ENCODE data around the gene ARL2. TPM values are rescaled to one million over a fixed set of nuclear protein-coding genes. Genes with fewer than 3 reads are reported as not detected.

ARL2 gene
- total RNA-seq, 1 experiment from 2014 or later: 103 TPM

- CTCF ChIA-PET: no interaction called here
- no peak overlapping the region for H3K4me3 ChIP-seq (ENCODE audit: low read depth, low read length)
- Mint-ChIP-seq H3K36me3 (ENCODE audit: insufficient read depth, unreplicated experiment) (peaks cover 21% of the 10 kb centered on the region), H3K27me3 (ENCODE audit: insufficient read depth, unreplicated experiment) (no peaks in the 10 kb centered on the region), H3K4me1 (ENCODE audit: low read depth, unreplicated experiment) (no peaks in the 10 kb centered on the region), H3K27ac (ENCODE audit: unreplicated experiment) (no peak overlapping the region), H3K9me3 (ENCODE audit: unreplicated experiment) (no peaks in the 10 kb centered on the region), H3K4me3 (ENCODE audit: unreplicated experiment) (no peak overlapping the region)
- no peaks in the 10 kb centered on the region for H3K9me3 ChIP-seq
- BruUV-seq (replicated peaks): no TSS peak
- TF ChIP-seq, protein P1, sequence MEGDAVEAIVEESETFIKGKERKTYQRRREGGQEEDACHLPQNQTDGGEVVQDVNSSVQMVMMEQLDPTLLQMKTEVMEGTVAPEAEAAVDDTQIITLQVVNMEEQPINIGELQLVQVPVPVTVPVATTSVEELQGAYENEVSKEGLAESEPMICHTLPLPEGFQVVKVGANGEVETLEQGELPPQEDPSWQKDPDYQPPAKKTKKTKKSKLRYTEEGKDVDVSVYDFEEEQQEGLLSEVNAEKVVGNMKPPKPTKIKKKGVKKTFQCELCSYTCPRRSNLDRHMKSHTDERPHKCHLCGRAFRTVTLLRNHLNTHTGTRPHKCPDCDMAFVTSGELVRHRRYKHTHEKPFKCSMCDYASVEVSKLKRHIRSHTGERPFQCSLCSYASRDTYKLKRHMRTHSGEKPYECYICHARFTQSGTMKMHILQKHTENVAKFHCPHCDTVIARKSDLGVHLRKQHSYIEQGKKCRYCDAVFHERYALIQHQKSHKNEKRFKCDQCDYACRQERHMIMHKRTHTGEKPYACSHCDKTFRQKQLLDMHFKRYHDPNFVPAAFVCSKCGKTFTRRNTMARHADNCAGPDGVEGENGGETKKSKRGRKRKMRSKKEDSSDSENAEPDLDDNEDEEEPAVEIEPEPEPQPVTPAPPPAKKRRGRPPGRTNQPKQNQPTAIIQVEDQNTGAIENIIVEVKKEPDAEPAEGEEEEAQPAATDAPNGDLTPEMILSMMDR (IDR thresholded peaks at IDR 0.05; ENCODE audit: insufficient read depth in 1 of 2, low read depth in 1 of 2, low read length in 1 of 2, severe bottlenecking in 1 of 2, unreplicated experiment in 1 of 2): no peak
- peaks cover 7% of the 10 kb centered on the region for H3K36me3 ChIP-seq (ENCODE audit: control insufficient read depth, insufficient read depth, low read length)
- no peaks in the 10 kb centered on the region for H3K27me3 ChIP-seq (replicated peaks; ENCODE audit: control insufficient read depth, insufficient read depth, low read length)
- POLR2A ChIA-PET: no interaction called here
- intact Hi-C loops (cut with micrococcal nuclease; ENCODE audit: unreplicated experiment): no loop called here
- 0 out of 2 replicates have a peak, but pooled peaks cover 3% of the 10 kb centered on the region for H3K4me1 ChIP-seq
- no peak for DNase-seq
Observed at GRCh38 chr11:65047581-65048422, 33.8 kb downstream of the ARL2 start.

- Mint-ChIP-seq H3K36me3 (ENCODE audit: insufficient read depth, unreplicated experiment) (peaks cover 9% of the 10 kb centered on the region), H3K4me3 (ENCODE audit: unreplicated experiment) (no peak overlapping the region), H3K27ac (ENCODE audit: unreplicated experiment) (no peak overlapping the region), H3K4me1 (ENCODE audit: low read depth, unreplicated experiment) (no peaks in the 10 kb centered on the region), H3K9me3 (ENCODE audit: unreplicated experiment) (no peaks in the 10 kb centered on the region), H3K27me3 (ENCODE audit: insufficient read depth, unreplicated experiment) (peaks cover 3% of the 10 kb centered on the region)
- Histone ChIP-seq H3K4me3 (ENCODE audit: low read depth, low read length) (no peak overlapping the region), H3K36me3 (ENCODE audit: control insufficient read depth, insufficient read depth, low read length) (no peaks in the 10 kb centered on the region), H3K4me1 (no peaks in the 10 kb centered on the region), H3K9me3 (no peaks in the 10 kb centered on the region), H3K27me3 (replicated peaks; ENCODE audit: control insufficient read depth, insufficient read depth, low read length) (no peaks in the 10 kb centered on the region)
- DNase-seq: no peak
- TF ChIP-seq, protein P1 (IDR thresholded peaks at IDR 0.05; ENCODE audit: insufficient read depth in 1 of 2, low read depth in 1 of 2, low read length in 1 of 2, severe bottlenecking in 1 of 2, unreplicated experiment in 1 of 2): no peak
- intact Hi-C loops (cut with micrococcal nuclease; ENCODE audit: unreplicated experiment): no loop called here
- BruUV-seq (replicated peaks): no TSS peak
- POLR2A ChIA-PET: no interaction called here
- CTCF ChIA-PET: no interaction called here
Observed at GRCh38 chr11:65051398-65051858, 37.5 kb downstream of the ARL2 start.

DNA sequence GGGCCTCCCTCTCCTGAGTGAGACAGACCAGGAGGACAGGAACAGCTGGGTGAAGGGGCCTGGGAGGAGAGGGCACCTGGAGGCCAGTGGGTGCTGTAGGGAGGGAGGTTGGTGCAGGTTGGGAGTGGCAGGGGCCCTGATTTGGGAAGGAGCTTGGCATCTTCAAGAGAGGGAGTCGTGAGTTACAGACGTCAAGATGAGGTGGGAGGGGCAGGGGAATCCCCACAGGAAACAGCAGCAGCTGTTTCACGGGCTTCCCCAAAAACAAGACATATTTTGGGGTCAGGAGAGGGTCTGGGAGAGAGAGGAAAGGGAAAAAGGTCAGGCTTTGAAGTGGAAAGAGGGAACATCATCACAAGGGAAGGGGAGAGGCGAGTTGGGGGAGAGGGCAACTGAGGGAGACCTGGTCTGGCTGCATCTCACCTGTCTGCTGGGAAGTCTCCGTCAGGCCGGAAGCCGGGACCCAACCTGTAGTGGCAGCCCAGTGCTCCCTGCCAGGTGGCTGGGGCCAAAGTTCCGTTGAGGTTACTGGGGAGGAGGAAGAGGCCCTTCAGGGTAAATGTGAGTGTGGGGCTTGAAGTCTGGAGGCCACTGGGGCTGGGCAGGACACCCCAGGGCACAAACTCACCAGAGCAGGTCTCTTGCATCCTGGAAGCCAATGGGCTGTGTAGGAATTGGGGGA lies 40.0 kb downstream of the ARL2 start:
- POLR2A ChIA-PET: interaction anchor here (0.6 kb wide), 1 partner anchor 58 kb away, joined by 3 read pairs; no protein-coding TSS in a partner anchor
- H3K27ac Mint-ChIP-seq (ENCODE audit: unreplicated experiment): no peak overlapping the region

More for the DNA sequence above, 40.0 kb downstream of the ARL2 start:
- Mint-ChIP-seq H3K27me3 (ENCODE audit: insufficient read depth, unreplicated experiment) (peaks cover 3% of the 10 kb centered on the region), H3K9me3 (ENCODE audit: unreplicated experiment) (no peaks in the 10 kb centered on the region), H3K36me3 (ENCODE audit: insufficient read depth, unreplicated experiment) (peaks cover 4% of the 10 kb centered on the region), H3K4me3 (ENCODE audit: unreplicated experiment) (no peak overlapping the region), H3K4me1 (ENCODE audit: low read depth, unreplicated experiment) (no peaks in the 10 kb centered on the region)
- Histone ChIP-seq H3K9me3 (no peaks in the 10 kb centered on the region), H3K36me3 (ENCODE audit: control insufficient read depth, insufficient read depth, low read length) (no peaks in the 10 kb centered on the region), H3K4me3 (ENCODE audit: low read depth, low read length) (no peak overlapping the region), H3K27me3 (replicated peaks; ENCODE audit: control insufficient read depth, insufficient read depth, low read length) (no peaks in the 10 kb centered on the region), H3K4me1 (no peaks in the 10 kb centered on the region)
- no TSS peak for BruUV-seq (replicated peaks)
- intact Hi-C loops (cut with micrococcal nuclease; ENCODE audit: unreplicated experiment): no loop called here
- no peak for DNase-seq
- CTCF ChIA-PET: no interaction called here
- TF ChIP-seq, protein P1 (IDR thresholded peaks at IDR 0.05; ENCODE audit: insufficient read depth in 1 of 2, low read depth in 1 of 2, low read length in 1 of 2, severe bottlenecking in 1 of 2, unreplicated experiment in 1 of 2): no peak

All from Caco-2 (cell line).